IMR-90 (cell line): ENCODE data around the gene PARPBP. TPM values are rescaled to one million over a fixed set of nuclear protein-coding genes. Genes with fewer than 3 reads are reported as not detected.

Source experiments
- ATAC-seq: fragments of 200-7000 bp; cut with Tn5 transposase; 2 replicates; pipeline ENCODE4 v1.9.1; 2020; ENCODE audit warnings: low read depth, mild to moderate bottlenecking, moderate library complexity
- BruUV-seq: library from RNA; stranded (reverse); fragments of 400-500 nt; replicated peaks from 2 replicates; lab custom pipeline; 2021; lab: Mats Ljungman, UMichigan
- CTCF ChIA-PET: fragments of 300-600 bp; formaldehyde crosslinking; extraction: SDS; loops from one replicate; lab custom pipeline; 2021; ENCODE audit warnings: antibody characterized with exemption; lab: Yijun Ruan, JAX
- POLR2A ChIA-PET: fragments of 300-600 bp; sonication (Branson Sonifier 250); formaldehyde crosslinking; loops from one replicate; lab custom pipeline; 2022; ENCODE audit warnings: antibody characterized with exemption; ENCODE audit not compliant: unreplicated experiment; lab: Charles Lee
- DNase-seq: peaks from one replicate; pipeline ENCODE4 v3.0.0; 2013
- H2AFZ ChIP-seq: replicated peaks from 2 replicates; pipeline ENCODE3; 2013; ENCODE audit warnings: low read length, mild to moderate bottlenecking; ENCODE audit not compliant: poor library complexity
- H2AK5ac ChIP-seq: 2 replicates; pipeline ENCODE4 v1.6.1; 2013; ENCODE audit warnings: low read depth, low read length, inconsistent platforms
- H2AK9ac ChIP-seq: replicated peaks from 2 replicates; pipeline ENCODE3; 2013; ENCODE audit warnings: mild to moderate bottlenecking, low read depth, low read length, moderate library complexity; ENCODE audit not compliant: poor library complexity
- H2BK120ac ChIP-seq: 2 replicates; pipeline ENCODE4 v1.6.1; 2013; ENCODE audit warnings: low read depth, low read length, inconsistent platforms
- H2BK15ac ChIP-seq: 3 replicates; pipeline ENCODE4 v1.6.1; 2013; ENCODE audit warnings: low read depth, low read length, inconsistent platforms
- H2BK20ac ChIP-seq: 2 replicates; pipeline ENCODE4 v1.6.1; 2013; ENCODE audit warnings: low read depth, mild to moderate bottlenecking, inconsistent platforms, low read length, moderate library complexity
- H2BK5ac ChIP-seq: 2 replicates; pipeline ENCODE4 v1.6.1; 2013; ENCODE audit warnings: mild to moderate bottlenecking, low read depth, low read length, inconsistent platforms; ENCODE audit not compliant: poor library complexity, severe bottlenecking
- H3K14ac ChIP-seq: replicated peaks from 2 replicates; pipeline ENCODE4 v1.6.1; 2013; ENCODE audit warnings: low read depth, low read length, inconsistent platforms
- H3K18ac ChIP-seq: 2 replicates; pipeline ENCODE4 v1.6.1; 2013; ENCODE audit warnings: low read depth, low read length, control low read depth
- H3K23ac ChIP-seq: 2 replicates; pipeline ENCODE4 v1.6.1; 2013; ENCODE audit warnings: low read depth, low read length, inconsistent platforms
- H3K27ac ChIP-seq: 2 replicates; pipeline ENCODE4 v1.5.1; 2013; ENCODE audit warnings: mild to moderate bottlenecking, control low read depth, low read length; ENCODE audit not compliant: insufficient read depth
- H3K27me3 ChIP-seq: 2 replicates; pipeline ENCODE4 v1.6.1; 2013; ENCODE audit warnings: low read length; ENCODE audit not compliant: control insufficient read depth, insufficient read depth
- H3K36me3 ChIP-seq: 2 replicates; pipeline ENCODE4 v1.6.1; 2013; ENCODE audit warnings: low read length, mixed read lengths; ENCODE audit not compliant: control insufficient read depth, insufficient read depth
- H3K4ac ChIP-seq: 2 replicates; pipeline ENCODE4 v1.6.1; 2013; ENCODE audit warnings: low read depth, low read length, inconsistent platforms
- H3K4me1 ChIP-seq: 2 replicates; pipeline ENCODE4 v1.6.1; 2013; ENCODE audit warnings: low read length, mixed read lengths; ENCODE audit not compliant: control insufficient read depth, insufficient read depth
- H3K4me2 ChIP-seq: 2 replicates; pipeline ENCODE4 v1.6.1; 2013; ENCODE audit warnings: low read depth, mild to moderate bottlenecking, control low read depth, low read length, moderate library complexity
- H3K4me3 ChIP-seq: 2 replicates; pipeline ENCODE4 v1.5.1; 2013; ENCODE audit warnings: low read depth, mild to moderate bottlenecking, control low read depth, low read length, moderate library complexity; ENCODE audit not compliant: insufficient read depth
- H3K56ac ChIP-seq: 2 replicates; pipeline ENCODE4 v1.6.1; 2013; ENCODE audit warnings: low read length, inconsistent platforms; ENCODE audit not compliant: insufficient read depth; ENCODE audit errors: extremely low read depth
- H3K79me1 ChIP-seq, 2 experiments: 2 replicates each; pipeline ENCODE4 v1.6.1; 2013; ENCODE audit warnings: low read length in 2 of 2, inconsistent platforms in 1 of 2, low read depth in 1 of 2
- H3K9ac ChIP-seq: 2 replicates; pipeline ENCODE4 v1.6.1; 2013; ENCODE audit warnings: low read depth, low read length, control low read depth
- H3K9me1 ChIP-seq: 2 replicates; pipeline ENCODE4 v1.6.1; 2013; ENCODE audit warnings: low read length, inconsistent platforms; ENCODE audit not compliant: insufficient read depth
- H3K9me3 ChIP-seq: 2 replicates; pipeline ENCODE4 v1.6.1; 2013; ENCODE audit warnings: low read length; ENCODE audit not compliant: control insufficient read depth, insufficient read depth
- H4K20me1 ChIP-seq: 2 replicates; pipeline ENCODE4 v1.6.1; 2013; ENCODE audit warnings: low read length, inconsistent platforms; ENCODE audit not compliant: insufficient read depth
- H4K5ac ChIP-seq: 2 replicates; pipeline ENCODE4 v1.6.1; 2013; ENCODE audit warnings: mild to moderate bottlenecking, low read depth, low read length, control low read depth
- H4K8ac ChIP-seq, 2 experiments: 2 replicates each; pipeline ENCODE4 v1.6.1; 2013; ENCODE audit warnings: low read depth in 2 of 2, low read length in 2 of 2, control low read depth in 1 of 2, inconsistent platforms in 1 of 2
- H4K91ac ChIP-seq: 2 replicates; pipeline ENCODE4 v1.6.1; 2013; ENCODE audit warnings: low read depth, low read length, inconsistent platforms; ENCODE audit not compliant: insufficient read depth
- BHLHE40 ChIP-seq: fragments of 150-350 bp; IDR thresholded peaks from 2 replicates; pipeline ENCODE4 v1.6.1; 2016; ENCODE audit warnings: mild to moderate bottlenecking, low read depth, low read length
- CHD1 ChIP-seq: IDR thresholded peaks from 2 replicates; pipeline ENCODE4 v1.6.1; 2012; ENCODE audit warnings: low read depth, low read length, improper control_type of control experiment
- MAFK ChIP-seq: IDR thresholded peaks from 2 replicates; pipeline ENCODE4 v1.6.1; 2012; ENCODE audit warnings: low read depth, low read length, improper control_type of control experiment
- NFE2L2 ChIP-seq: fragments of 150-350 bp; IDR thresholded peaks from 2 replicates; pipeline ENCODE4 v1.6.1; 2016; ENCODE audit warnings: low read depth, mild to moderate bottlenecking, low read length
- POLR2A ChIP-seq: IDR thresholded peaks from 2 replicates; pipeline ENCODE4 v1.6.1; 2012; ENCODE audit warnings: mild to moderate bottlenecking, low read depth, low read length
- RAD21 ChIP-seq: IDR thresholded peaks from 2 replicates; pipeline ENCODE4 v1.6.1; 2012; ENCODE audit warnings: low read length, improper control_type of control experiment
- RCOR1 ChIP-seq: IDR thresholded peaks from 2 replicates; pipeline ENCODE4 v1.6.1; 2012; ENCODE audit warnings: mild to moderate bottlenecking, low read length, improper control_type of control experiment; ENCODE audit not compliant: insufficient replicate concordance
- WGBS, 2 experiments: methylation state at CpG; one replicate each; pipeline versions ENCODE4 v1.1.5 to v1.1.7; 2013; ENCODE audit warnings: missing lambda C conversion rate in 2 of 2; ENCODE audit not compliant: insufficient read length in 1 of 2; ENCODE audit errors: extremely low coverage in 2 of 2; 5-methylcytosine and 5-hydroxymethylcytosine counted together
- dilution Hi-C: fragments of 300-500 bp; cut with HindIII; formaldehyde crosslinking; loops from one replicate; pipeline ENCODE4 v1.14.3; 2018; ENCODE audit warnings: low sequenced_read_pairs; ENCODE audit not compliant: unreplicated experiment
- in situ Hi-C: fragments of 300-500 bp; cut with MboI; formaldehyde crosslinking; loops from 3 replicates; pipeline ENCODE4 v1.14.3; 2019; ENCODE audit warnings: low sequenced_read_pairs, inconsistent platforms, mixed read lengths
- intact Hi-C: fragments of 100-400 bp; cut with micrococcal nuclease; formaldehyde crosslinking; loops from 2 replicates; pipeline ENCODE4 v1.10.0; 2022
- polyA plus RNA-seq, 3 experiments: library from polyadenylated mRNA; depleted of rRNA; stranded (reverse); fragments of >200 nt; gene quantifications; 2 replicates each; pipeline ENCODE4 v1.2.3, GENCODE V29; 2012; ENCODE audit warnings: low replicate concordance in 1 of 3
- total RNA-seq: library from RNA; depleted of rRNA; stranded (reverse); fragments of >200 nt; gene quantifications from 2 replicates; pipeline ENCODE4 v1.2.3, GENCODE V29; 2012
- TF ChIP-seq, protein P1 (sequence below): fragments of 150-350 bp; IDR thresholded peaks from 2 replicates; pipeline ENCODE4 v1.6.1; 2017; ENCODE audit warnings: mild to moderate bottlenecking, antibody characterized with exemption, low read length, low read depth
- TF ChIP-seq, protein P2 (sequence below): conservative IDR thresholded peaks from 2 replicates; pipeline ENCODE4 v1.5.1; 2012; ENCODE audit warnings: mild to moderate bottlenecking, low read depth, low read length, improper control_type of control experiment
- TF ChIP-seq, protein P3 (sequence below): fragments of 150-350 bp; IDR thresholded peaks from 2 replicates; pipeline ENCODE4 v1.6.1; 2016; ENCODE audit warnings: low read depth, mild to moderate bottlenecking, low read length, moderate library complexity, borderline replicate concordance

PARPBP gene
- total and polyA plus RNA-seq, 2 of the 4 experiments (the other 2 are of a cell fraction), result 4.8 to 7.2 TPM

DNA sequence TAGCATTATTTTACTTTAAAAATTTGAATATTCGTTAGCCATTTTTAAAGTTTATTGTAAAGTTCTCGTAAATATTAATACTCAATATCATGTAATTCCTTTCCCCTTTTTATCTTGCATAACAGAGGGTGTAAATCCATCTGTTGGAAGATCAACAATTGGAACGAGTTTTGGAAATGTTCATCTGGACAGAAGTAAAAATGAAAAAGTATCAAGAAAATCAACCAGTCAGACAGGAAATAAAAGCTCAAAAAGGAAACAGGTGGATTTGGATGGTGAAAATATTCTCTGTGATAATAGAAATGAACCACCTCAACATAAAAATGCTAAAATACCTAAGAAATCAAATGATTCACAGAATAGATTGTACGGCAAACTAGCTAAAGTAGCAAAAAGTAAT, 75.8 kb downstream of the PARPBP start:
- no peak overlapping the region for H4K5ac ChIP-seq
- no peaks in the 10 kb centered on the region for H3K36me3 ChIP-seq
- no peak overlapping the region for H2AK9ac ChIP-seq
- H2AK5ac ChIP-seq, result no peak overlapping the region
- H4K91ac ChIP-seq, result no peak overlapping the region
- H3K9me3 ChIP-seq, result no peaks in the 10 kb centered on the region
- H3K18ac ChIP-seq, result no peak overlapping the region
- no peak overlapping the region for H3K4me2 ChIP-seq
- TF ChIP-seq, protein P1, sequence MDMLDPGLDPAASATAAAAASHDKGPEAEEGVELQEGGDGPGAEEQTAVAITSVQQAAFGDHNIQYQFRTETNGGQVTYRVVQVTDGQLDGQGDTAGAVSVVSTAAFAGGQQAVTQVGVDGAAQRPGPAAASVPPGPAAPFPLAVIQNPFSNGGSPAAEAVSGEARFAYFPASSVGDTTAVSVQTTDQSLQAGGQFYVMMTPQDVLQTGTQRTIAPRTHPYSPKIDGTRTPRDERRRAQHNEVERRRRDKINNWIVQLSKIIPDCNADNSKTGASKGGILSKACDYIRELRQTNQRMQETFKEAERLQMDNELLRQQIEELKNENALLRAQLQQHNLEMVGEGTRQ, result no peak
- TF ChIP-seq POLR2A (no peak), NFE2L2 (no peak), RCOR1 (no peak), MAFK (no peak), CHD1 (no peak), BHLHE40 (no peak), RAD21 (no peak)
- TF ChIP-seq, protein P2, sequence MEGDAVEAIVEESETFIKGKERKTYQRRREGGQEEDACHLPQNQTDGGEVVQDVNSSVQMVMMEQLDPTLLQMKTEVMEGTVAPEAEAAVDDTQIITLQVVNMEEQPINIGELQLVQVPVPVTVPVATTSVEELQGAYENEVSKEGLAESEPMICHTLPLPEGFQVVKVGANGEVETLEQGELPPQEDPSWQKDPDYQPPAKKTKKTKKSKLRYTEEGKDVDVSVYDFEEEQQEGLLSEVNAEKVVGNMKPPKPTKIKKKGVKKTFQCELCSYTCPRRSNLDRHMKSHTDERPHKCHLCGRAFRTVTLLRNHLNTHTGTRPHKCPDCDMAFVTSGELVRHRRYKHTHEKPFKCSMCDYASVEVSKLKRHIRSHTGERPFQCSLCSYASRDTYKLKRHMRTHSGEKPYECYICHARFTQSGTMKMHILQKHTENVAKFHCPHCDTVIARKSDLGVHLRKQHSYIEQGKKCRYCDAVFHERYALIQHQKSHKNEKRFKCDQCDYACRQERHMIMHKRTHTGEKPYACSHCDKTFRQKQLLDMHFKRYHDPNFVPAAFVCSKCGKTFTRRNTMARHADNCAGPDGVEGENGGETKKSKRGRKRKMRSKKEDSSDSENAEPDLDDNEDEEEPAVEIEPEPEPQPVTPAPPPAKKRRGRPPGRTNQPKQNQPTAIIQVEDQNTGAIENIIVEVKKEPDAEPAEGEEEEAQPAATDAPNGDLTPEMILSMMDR, result no peak
- TF ChIP-seq, protein P3, sequence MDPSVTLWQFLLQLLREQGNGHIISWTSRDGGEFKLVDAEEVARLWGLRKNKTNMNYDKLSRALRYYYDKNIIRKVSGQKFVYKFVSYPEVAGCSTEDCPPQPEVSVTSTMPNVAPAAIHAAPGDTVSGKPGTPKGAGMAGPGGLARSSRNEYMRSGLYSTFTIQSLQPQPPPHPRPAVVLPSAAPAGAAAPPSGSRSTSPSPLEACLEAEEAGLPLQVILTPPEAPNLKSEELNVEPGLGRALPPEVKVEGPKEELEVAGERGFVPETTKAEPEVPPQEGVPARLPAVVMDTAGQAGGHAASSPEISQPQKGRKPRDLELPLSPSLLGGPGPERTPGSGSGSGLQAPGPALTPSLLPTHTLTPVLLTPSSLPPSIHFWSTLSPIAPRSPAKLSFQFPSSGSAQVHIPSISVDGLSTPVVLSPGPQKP, result no peak
- no peak overlapping the region for H2BK5ac ChIP-seq
- H3K4ac ChIP-seq, result no peak overlapping the region
- H2BK20ac ChIP-seq, result no peak overlapping the region
- H2BK15ac ChIP-seq, result no peak overlapping the region
- no peak overlapping the region for H3K23ac ChIP-seq
- ATAC-seq (no peak), DNase-seq (no peak)
- H4K8ac ChIP-seq, result no peak overlapping the region
- H2AFZ ChIP-seq, result no peak overlapping the region
- H3K14ac ChIP-seq, result no peak overlapping the region
- no peak overlapping the region for H2BK120ac ChIP-seq
- no peaks in the 10 kb centered on the region for H4K20me1 ChIP-seq
- ChIA-PET CTCF (no interaction called here), POLR2A (no interaction called here)
- BruUV-seq, result no TSS peak
- dilution Hi-C loops (no loop called here), intact Hi-C loops (no loop called here), in situ Hi-C loops (no loop called here)
- no peak overlapping the region for H3K9ac ChIP-seq
- H3K79me1 ChIP-seq, result no peaks in the 10 kb centered on the region
- WGBS, 2 experiments, result no CpG with 5 or more reads among the region's 4 CpGs
- H3K56ac ChIP-seq, result no peak overlapping the region
- H3K27ac ChIP-seq, result no peak overlapping the region
- H3K27me3 ChIP-seq, result no peaks in the 10 kb centered on the region
- H3K4me3 ChIP-seq, result no peak overlapping the region
- H3K9me1 ChIP-seq, result no peaks in the 10 kb centered on the region
- H3K4me1 ChIP-seq, result no peaks in the 10 kb centered on the region
